K562 (cell line): ENCODE results near the gene GCN1. TPM values are rescaled to one million over a fixed set of nuclear protein-coding genes. Genes with fewer than 3 reads are reported as not detected.

ENCODE experiments used
- E2F3 ChIP-seq: fragments of 250-450 bp; sonication (Bioruptor Pico); IDR thresholded peaks from 2 replicates; pipeline ENCODE4 v1.4.0; 2020; ENCODE audit warnings: mild to moderate bottlenecking
- ETV5 ChIP-seq: sonication (generic); formaldehyde crosslinking; IDR thresholded peaks from 2 replicates; pipeline ENCODE4 v1.4.0; 2020; ENCODE audit warnings: low read depth, mild to moderate bottlenecking, missing genetic modification reagents
- HMG20A ChIP-seq: fragments of 450-650 bp; formaldehyde crosslinking; conservative IDR thresholded peaks from 2 replicates; pipeline ENCODE4 v1.4.0; 2020; ENCODE audit warnings: mild to moderate bottlenecking, mixed read lengths
- HNRNPL ChIP-seq: fragments of 200-400 bp; formaldehyde crosslinking; IDR thresholded peaks from 2 replicates; pipeline ENCODE4 v1.6.1; 2017; ENCODE audit warnings: low read depth, mild to moderate bottlenecking, low read length
- KLF6 ChIP-seq: fragments of 250-450 bp; sonication (Bioruptor Pico); IDR thresholded peaks from 2 replicates; pipeline ENCODE4 v1.4.0; 2020; ENCODE audit warnings: mild to moderate bottlenecking, moderate library complexity, borderline replicate concordance
- RNF219 ChIP-seq: fragments of 250-450 bp; sonication (Bioruptor Pico); IDR thresholded peaks from 2 replicates; pipeline ENCODE4 v1.5.0; 2022; ENCODE audit warnings: mild to moderate bottlenecking
- SFPQ ChIP-seq: fragments of 200-400 bp; formaldehyde crosslinking; IDR thresholded peaks from 2 replicates; pipeline ENCODE4 v1.6.1; 2017; ENCODE audit warnings: mild to moderate bottlenecking, low read depth, low read length, moderate library complexity
- SMAD2 ChIP-seq: fragments of 150-350 bp; IDR thresholded peaks from 2 replicates; pipeline ENCODE4 v1.6.1; 2014; ENCODE audit warnings: low read depth, mild to moderate bottlenecking, low read length
- STAG1 ChIP-seq: sonication (generic); formaldehyde crosslinking; IDR thresholded peaks from 2 replicates; pipeline ENCODE4 v1.5.0; 2020; ENCODE audit warnings: missing genetic modification reagents, borderline replicate concordance
- TCF3 ChIP-seq: sonication (generic); formaldehyde crosslinking; IDR thresholded peaks from 2 replicates; pipeline ENCODE4 v1.4.0; 2020; ENCODE audit warnings: mild to moderate bottlenecking, missing genetic modification reagents
- TRIM28 ChIP-seq: fragments of 450-650 bp; IDR thresholded peaks from 2 replicates; pipeline ENCODE4 v1.6.1; 2017
- ZC3H11A ChIP-seq: IDR thresholded peaks from 2 replicates; pipeline ENCODE4 v1.6.1; 2012; ENCODE audit warnings: low read depth, low read length, improper control_type of control experiment
- ZFX ChIP-seq: sonication (generic); formaldehyde crosslinking; IDR thresholded peaks from 2 replicates; pipeline ENCODE4 v1.8.0; 2022; ENCODE audit warnings: mild to moderate bottlenecking, missing genetic modification reagents, moderate library complexity
- ZNF12 ChIP-seq: sonication (generic); formaldehyde crosslinking; IDR thresholded peaks from 2 replicates; pipeline ENCODE4 v1.4.0; 2020; ENCODE audit warnings: mild to moderate bottlenecking, missing genetic modification reagents
- ZNF3 ChIP-seq: fragments of 250-450 bp; sonication (Bioruptor Pico); IDR thresholded peaks from 2 replicates; pipeline ENCODE4 v1.5.0; 2021; ENCODE audit warnings: mild to moderate bottlenecking, moderate library complexity
- ZNF444 ChIP-seq: fragments of 250-450 bp; sonication (Bioruptor Pico); IDR thresholded peaks from 2 replicates; pipeline ENCODE4 v1.4.0; 2020; ENCODE audit warnings: mild to moderate bottlenecking, moderate library complexity
- ZNF780A ChIP-seq: fragments of 250-450 bp; sonication (Bioruptor Pico); IDR thresholded peaks from 2 replicates; pipeline ENCODE4 v1.5.0; 2021; ENCODE audit warnings: mild to moderate bottlenecking
- polyA plus RNA-seq, 8 experiments: library from polyadenylated mRNA; depleted of rRNA in 4 of 8; stranded (reverse) in 5 of 8; unstranded in 3 of 8; fragments of >200 nt; fragmentation: Nextera tagmentation in 2 of 8; fragmentation: Illumina TruSeq in 1 of 8; extraction: Ambion mirVana in 2 of 8; extraction: Trizol in 1 of 8; gene quantifications; 2 replicates each; pipeline versions ENCODE4 v1.2.1 to v1.2.3, GENCODE V29; 2011 to 2014; ENCODE audit warnings: inconsistent platforms in 1 of 8, missing spikeins in 1 of 8
- total RNA-seq, 7 experiments: library from RNA; depleted of rRNA in 6 of 7; stranded (reverse); fragments of >200 nt in 6 of 7; fragmentation: Illumina TruSeq in 2 of 7; extraction: Trizol in 2 of 7; gene quantifications; 2 replicates each; pipeline versions ENCODE4 v1.2.1 to v1.2.3, GENCODE V29; 2011 to 2021; ENCODE audit warnings: low replicate concordance in 1 of 7

The GCN1 gene
- total and polyA plus RNA-seq, 9 of the 15 experiments (the other 6 are each of a cell fraction or from before 2014, with no cell fraction given), result 11.9 to 190 (median 51.7) TPM

- TF ChIP-seq SFPQ (no peak), E2F3 (CRISPR knock-in tag) (no peak), SMAD2 (no peak), HMG20A (CRISPR knock-in tag) (no peak), ZNF12 (CRISPR knock-in tag) (no peak), ZNF444 (CRISPR knock-in tag) (no peak), STAG1 (CRISPR knock-in tag) (peak; percentile 88), ZC3H11A (no peak), TRIM28 (0 out of 2 replicates have a peak, but pooled peaks have one; percentile 33), ETV5 (CRISPR knock-in tag) (0 out of 2 replicates have a peak, but pooled peaks have one; percentile 62), KLF6 (CRISPR knock-in tag) (no peak), TCF3 (CRISPR knock-in tag) (no peak; the same call in 1 of the 2 replicates), ZNF3 (no peak), HNRNPL (no peak), RNF219 (no peak), ZFX (CRISPR knock-in tag) (0 out of 2 replicates have a peak, but pooled peaks have one; percentile 7), ZNF780A (no peak)
These were observed 34.0 kb upstream of the GCN1 start (continued) for GRCh38 chr12:120228291-120229070.
